GM18909 (cell line): Measurements from ENCODE around the gene OXT.
"Not testable (repeated sequence)": the region's sequence is repeated elsewhere in the genome, so short reads cannot be mapped to it uniquely, and the experiment has no call there.

Experiments
- ATAC-seq: cut with Tn5 transposase; IDR thresholded peaks from one replicate; pipeline ENCODE4 v1.9.1; 2021; ENCODE audit warnings: mild to moderate bottlenecking; ENCODE audit not compliant: unreplicated experiment, poor library complexity

The OXT gene

GRCh38 chr20:3047486-3048419, 23.7 kb upstream of the OXT start:
- no peak for ATAC-seq

GRCh38 chr20:3051385-3052019, 19.9 kb upstream of the OXT start:
- no peak for ATAC-seq

- ATAC-seq = no peak
These were observed 11.9 kb upstream of the OXT start for GRCh38 chr20:3059489-3059888.

GRCh38 chr20:3064119-3064518, 7.3 kb upstream of the OXT start:
- not testable (repeated sequence) for ATAC-seq

- ATAC-seq = no peak
These were observed 4.0 kb upstream of the OXT start for GRCh38 chr20:3067139-3068014.

- ATAC-seq = no peak
These were observed 3.3 kb upstream of the OXT start for GRCh38 chr20:3068075-3068474.

GRCh38 chr20:3068986-3069900, 2.2 kb upstream of the OXT start:
- ATAC-seq = no peak

GRCh38 chr20:3070725-3071124, 695 bp upstream of the OXT start:
- no peak for ATAC-seq

GRCh38 chr20:3071266-3071609, 182 bp upstream of the OXT start:
- ATAC-seq = no peak

- no peak for ATAC-seq
These were observed 1.3 kb downstream of the OXT start for GRCh38 chr20:3072530-3073250.

- not testable (repeated sequence) for ATAC-seq
These were observed 1.8 kb downstream of the OXT start for GRCh38 chr20:3073251-3073643.

- ATAC-seq = no peak
These were observed 3.4 kb downstream of the OXT start for GRCh38 chr20:3074812-3075211.

- not testable (repeated sequence) for ATAC-seq
These were observed 3.9 kb downstream of the OXT start for GRCh38 chr20:3075315-3075714.

GRCh38 chr20:3077618-3078134, 6.3 kb downstream of the OXT start:
- no peak for ATAC-seq

- ATAC-seq = no peak
These were observed 9.5 kb downstream of the OXT start for GRCh38 chr20:3080939-3081388.

- ATAC-seq = no peak
These were observed 10.2 kb downstream of the OXT start for GRCh38 chr20:3081641-3082040.

- ATAC-seq = no peak
These were observed 11.0 kb downstream of the OXT start for GRCh38 chr20:3082306-3082951.
